Measurements from ENCODE around the gene POLR2L.

The POLR2L gene

DNA sequence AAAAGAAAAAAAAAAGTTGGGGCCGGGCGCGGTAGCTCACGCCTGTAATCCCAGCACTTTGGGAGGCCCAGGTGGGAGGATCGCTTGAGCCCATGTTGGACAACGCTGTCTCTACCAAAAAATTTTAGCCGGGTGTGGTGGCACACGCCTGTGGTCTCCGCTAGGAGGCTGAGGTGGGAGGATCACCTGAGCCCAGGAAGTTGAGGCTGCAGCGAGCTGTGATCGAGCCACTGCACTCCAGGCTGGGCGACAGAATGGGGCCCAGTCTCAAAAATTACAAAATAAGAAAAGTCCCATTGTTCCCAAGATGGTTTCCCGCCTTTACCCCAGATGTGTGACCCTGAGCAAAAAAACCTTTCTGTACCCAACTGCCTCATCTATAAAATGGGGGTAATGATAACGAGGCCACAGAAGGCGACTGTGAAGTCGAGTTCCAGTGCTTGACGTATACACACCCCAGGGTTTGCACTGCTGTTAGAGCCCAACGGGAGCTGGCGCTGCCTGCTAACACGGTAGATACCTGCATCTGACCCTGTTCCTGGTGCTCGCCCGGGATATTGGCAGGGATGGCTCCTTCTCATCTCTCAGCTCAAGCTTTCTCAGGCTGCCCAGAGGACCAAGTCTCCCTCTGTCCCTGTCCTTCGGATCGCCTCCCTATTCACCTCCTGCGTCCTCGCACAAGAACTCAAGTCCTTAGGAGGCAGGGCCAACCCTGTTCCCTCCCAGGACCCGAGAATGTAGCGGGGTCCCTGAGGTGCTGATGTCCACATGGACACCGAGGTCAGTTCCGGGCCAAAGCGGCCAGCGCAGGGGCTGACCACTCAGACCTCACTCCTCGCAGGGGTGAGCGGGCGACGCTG lies 33.7 kb downstream of the POLR2L start:
- DNase-seq: no peak

DNA sequence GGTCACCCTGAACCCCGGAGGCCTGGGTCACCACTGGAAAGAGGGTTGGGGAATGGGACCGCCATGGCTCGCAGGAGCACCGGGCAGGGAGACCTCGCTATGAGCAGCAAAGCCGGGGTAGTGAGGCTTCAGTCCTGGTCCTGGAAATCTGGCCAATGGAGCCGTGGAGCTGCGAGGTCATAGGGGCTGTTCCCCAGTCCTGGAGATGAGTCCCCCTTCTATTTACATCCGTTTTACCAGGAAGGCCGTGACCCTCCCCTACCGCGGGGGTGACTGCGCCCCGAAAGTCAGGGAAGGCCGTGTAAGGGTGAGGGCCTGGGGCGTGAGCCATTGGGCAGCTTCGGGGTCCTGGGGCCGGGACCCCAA lies 37.7 kb downstream of the POLR2L start:
- no peak for DNase-seq

GRCh38 chr11:803770-804598 lies 38.3 kb downstream of the POLR2L start:
- no peak for DNase-seq

GRCh38 chr11:803467-803742 lies 38.9 kb downstream of the POLR2L start:
- no peak for DNase-seq

- no peak for DNase-seq
These were observed 39.4 kb downstream of the POLR2L start for GRCh38 chr11:802693-803466.

DNA sequence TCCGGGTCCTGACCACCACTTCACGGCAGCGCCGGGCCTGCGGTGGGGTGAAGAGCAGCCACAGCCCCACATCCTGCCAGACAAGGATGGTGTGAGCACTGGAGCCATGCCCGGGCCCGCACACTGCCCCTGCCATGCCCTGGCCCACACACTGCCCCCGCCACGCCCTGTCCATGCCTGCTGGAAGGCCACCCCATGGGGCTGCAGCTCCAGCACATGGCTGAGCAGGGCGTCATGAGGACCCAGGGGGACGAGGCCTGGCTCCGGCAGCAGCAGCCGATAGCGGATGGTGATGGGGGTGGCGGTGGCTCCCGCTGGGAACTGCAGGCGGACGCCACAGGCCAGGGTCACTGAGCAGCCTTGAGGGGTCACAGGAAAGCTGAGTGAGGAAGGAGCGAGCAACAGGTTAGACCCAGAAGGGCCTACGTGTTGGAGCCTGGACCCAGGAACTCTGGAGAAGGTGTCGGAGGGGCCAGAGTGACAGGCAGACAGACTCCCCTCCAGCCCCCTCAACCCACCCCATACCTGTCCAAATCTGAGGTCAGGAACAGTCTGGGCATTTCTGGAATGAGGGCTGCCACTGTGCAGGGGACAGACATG lies 40.2 kb downstream of the POLR2L start:
- DNase-seq: no peak

- DNase-seq: no peak
These were observed 41.1 kb downstream of the POLR2L start for GRCh38 chr11:801097-801780.

GRCh38 chr11:800473-800872 lies 41.9 kb downstream of the POLR2L start:
- DNase-seq: no peak

DNA sequence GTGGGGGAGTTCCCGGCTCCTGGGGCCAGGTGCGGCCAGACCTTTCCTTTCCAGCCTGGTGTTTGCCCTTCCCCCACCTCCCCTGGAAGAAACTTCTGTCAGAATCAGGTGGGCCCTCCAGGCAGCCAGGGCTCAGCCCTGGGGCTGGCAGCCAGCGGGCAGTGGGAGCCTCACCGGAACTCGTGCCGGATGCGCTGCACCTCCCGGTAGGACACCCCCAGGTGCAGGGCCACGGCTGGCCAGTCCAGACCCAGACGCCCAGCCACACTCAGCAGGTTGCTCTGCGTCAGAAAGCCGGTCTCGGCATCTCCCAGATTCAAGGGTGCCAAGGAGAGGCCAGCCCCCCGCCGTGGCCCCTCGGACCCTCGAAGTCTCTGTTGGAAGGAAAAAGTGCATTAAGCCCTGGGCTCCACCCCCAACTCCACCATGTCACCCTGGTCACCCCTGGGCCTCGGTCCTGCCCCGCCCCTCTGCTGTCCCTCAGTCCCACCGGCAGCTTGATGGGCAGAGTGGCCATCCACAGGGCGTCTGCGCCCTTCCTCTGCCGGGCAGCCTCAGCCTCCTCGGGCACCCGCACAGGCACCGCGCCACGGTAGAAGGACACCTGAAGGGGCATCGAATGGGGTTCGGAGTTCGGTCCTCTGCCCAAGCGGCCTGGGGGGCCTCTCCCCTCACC lies 42.5 kb downstream of the POLR2L start:
- DNase-seq: no peak

GRCh38 chr11:798093-798713 lies 44.1 kb downstream of the POLR2L start, which contains the start of gene SLC25A22:
Gene SLC25A22 (minus strand): TSS chr11:798281. CDS start chr11:795006, 3,275 bp downstream.
- DNase-seq: peak; percentile 80

DNA sequence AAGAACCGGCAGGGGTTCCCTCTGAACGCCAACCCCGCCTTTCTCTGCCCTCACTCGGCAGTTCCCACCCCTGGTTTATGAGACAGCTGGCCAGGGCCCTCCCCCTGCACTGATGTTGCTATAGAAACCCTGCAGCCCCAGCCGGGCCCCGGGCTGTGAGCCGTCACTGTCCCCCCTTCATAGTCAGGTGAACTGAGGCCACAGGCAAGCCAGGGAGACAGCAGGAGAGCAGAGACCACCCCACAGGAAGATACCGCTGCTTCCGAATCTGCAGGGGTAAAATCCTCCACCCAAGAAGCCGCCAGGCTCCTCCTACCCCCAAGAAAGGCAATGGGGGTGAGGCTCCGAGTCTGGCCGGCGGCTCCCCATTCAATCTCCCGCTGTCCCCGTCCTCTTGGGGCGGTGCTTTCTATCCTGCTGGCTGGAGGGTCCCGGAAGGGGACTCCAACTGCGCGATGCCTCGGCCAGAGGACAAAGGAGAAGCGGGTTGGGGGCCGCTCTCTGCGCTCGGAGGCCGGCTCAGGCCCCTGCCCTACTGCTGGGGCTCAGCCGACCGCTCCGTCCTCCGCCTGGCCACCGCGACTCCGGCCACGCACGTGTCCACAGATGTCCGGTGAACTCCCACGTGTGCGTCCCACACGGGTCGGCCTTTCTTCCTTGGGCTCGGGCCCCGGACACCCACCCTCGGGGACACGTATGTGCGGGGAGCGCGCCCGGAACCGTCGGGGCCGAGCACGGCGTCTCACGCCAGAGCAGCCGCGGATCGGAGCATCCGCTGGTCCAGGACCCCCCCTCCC lies 44.8 kb downstream of the POLR2L start:
- DNase-seq: peak; percentile 66

DNA sequence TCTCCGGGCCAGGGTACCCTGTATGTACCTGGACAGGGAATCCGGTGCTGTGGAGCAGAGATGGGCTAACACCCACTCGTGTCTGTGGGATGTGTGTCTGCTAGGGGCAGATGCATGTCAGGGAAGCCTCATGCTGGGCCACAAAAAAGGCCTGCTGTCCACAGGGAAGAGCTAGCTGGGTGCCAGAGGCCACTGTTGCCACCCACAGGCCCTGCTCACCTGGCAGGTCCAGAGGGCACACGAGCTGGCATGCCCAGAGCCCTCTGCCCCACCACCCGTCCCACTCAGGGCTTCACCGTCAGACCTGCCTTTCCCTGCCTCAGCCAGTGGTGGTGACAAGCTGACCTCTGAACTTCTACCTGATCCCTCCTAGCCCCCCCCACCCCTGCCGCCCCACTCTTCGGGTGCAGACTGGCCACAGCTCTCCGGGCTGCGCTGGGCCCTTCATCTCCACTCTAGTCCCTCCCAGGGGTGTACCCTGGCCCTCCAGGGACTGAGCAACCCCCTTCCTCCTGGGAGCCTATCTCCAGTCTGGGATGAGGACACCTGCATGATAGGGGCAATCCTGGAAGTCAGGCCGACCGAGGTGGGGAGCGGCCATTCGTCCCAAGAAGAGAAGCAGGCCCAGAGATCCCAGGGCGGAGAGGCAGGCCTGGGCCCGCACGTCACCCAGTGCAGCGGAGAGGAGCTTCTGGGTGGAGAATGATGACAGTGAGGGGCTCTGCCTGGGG lies 45.6 kb downstream of the POLR2L start:
- no peak for DNase-seq

DNA sequence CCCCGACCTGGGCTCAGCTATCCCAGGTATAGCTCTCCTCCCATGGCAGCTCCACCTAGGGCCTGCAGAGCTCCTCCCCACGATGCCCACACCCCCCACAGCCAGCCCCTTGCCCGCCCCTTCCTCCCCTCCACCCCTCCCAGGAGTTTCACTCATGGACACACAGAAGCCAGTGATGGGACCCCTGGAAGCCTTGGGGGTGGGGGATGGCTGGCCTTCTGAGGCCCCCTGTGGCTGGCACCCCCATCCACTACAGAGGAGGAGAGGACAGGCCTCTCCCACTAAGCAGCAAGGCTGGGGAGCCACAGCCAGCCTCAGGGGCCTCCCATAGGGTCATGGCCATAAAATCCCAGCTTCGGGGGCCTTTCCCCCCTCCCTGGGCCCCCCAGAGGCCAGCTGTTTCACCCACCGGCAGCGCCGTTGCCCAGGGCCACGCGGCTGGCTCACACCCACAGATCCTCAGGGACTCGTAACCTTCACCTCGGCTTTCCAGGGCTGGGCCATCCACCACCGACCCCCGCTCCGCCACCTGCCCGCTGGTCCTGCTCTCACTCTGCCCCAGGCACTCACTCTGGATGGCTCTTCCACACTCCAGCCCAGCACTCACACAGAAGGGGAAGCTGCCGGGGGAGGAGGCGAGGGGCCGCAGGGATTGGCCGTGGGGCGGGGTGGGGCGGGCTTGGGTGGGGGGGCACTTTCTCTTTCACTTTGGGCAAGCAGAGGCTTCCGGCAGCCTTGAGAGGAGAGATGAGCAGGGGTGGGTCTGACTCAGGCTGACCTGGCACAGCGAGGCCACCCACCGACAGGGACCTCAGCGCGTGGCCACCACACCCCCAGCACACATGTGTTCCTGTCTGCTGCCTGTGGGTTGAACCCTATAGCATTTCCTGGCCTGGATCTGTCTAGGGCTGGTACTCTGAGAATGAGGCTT lies 46.4 kb downstream of the POLR2L start:
- DNase-seq: peak; percentile 69

- no peak for DNase-seq
These were observed 47.3 kb downstream of the POLR2L start for GRCh38 chr11:794766-795633.

DNA sequence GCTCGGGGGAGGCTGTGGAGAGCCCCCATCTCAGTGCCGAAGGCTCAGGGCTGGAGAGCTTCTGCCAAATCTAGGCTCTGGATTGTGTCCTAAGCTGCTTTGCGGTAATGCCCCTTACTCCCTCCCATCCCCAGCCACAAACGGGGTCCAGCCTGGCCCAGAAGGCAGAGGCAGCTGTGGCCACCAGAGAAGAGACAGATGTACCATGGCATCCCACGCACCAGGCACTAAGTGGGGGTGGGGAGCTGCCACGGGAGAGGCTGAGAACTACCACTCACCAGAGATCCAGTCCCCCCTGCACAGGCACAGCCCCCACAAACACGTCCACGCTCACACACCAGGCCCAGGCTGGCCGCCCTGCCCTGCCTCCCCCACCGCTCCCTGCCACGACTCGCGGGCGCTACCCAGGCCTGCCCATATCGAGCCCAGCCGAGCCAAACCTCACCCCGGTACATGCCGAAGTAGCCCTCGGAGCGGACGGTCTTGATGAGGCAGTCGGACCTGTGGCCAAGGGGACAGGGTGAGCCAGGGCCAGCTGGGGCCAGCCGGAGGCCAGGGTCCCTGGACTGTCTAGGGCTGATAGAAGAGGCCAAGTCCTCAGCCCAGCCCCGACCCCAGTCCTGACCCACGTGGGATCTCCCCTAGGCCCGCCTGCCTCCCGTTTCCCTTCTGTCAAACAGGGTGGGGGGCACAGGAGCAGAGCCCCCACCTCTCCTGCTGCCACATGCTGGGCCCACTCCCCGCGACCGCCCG lies 48.1 kb downstream of the POLR2L start:
- no peak for DNase-seq

DNA sequence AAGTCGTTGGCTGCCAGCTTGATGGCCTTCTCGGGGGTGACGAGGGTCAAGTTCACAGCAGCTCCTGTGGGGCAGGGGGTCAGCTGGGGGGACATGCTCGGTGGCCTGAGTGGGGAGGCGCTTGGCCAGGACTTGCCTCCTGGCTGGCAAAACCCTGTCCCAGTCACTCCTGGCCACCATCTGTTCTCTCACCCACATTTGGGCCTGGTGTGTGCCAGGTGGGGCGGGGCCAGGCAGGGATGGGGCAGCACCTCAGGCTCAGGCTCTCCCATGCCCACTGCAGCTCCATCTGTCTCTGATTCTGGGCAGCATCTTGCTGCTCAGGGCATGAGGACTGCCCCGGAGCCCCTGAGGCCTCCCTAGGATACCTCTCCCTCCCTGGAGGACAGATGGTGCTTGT lies 48.8 kb downstream of the POLR2L start:
- DNase-seq: no peak

- no peak for DNase-seq
These were observed 49.5 kb downstream of the POLR2L start for GRCh38 chr11:792873-793272.
